HEK293 (cell line): ENCODE data around the gene ZDHHC3.

Experiments used
- CTCF ChIA-PET: fragments of 350-600 bp; formaldehyde crosslinking; extraction: SDS; loops from one replicate; lab custom pipeline; 2021; ENCODE audit warnings: antibody characterized with exemption; lab: Yijun Ruan, JAX
- POLR2A ChIA-PET: fragments of 300-600 bp; formaldehyde crosslinking; extraction: SDS; loops from one replicate; lab custom pipeline; 2020; ENCODE audit warnings: antibody characterized with exemption, inconsistent platforms; lab: Yijun Ruan, JAX
- H3K27ac ChIP-seq: fragments of 200-500 bp; sonication (Bioruptor generic); 2 replicates; pipeline ENCODE4 v1.5.1; 2014; ENCODE audit warnings: low read depth, low read length, control low read depth, inconsistent platforms; ENCODE audit errors: extremely low read depth
- H3K36me3 ChIP-seq, 2 experiments: fragments of 200-500 bp in 1 of 2; sonication (Bioruptor generic) in 1 of 2; 1 replicate in 1 of 2; 2 replicates in 1 of 2; pipeline ENCODE4 v1.5.1; 2014 to 2017; ENCODE audit warnings: inconsistent platforms in 2 of 2, low read length in 2 of 2; ENCODE audit not compliant: control insufficient read depth in 2 of 2, insufficient read depth in 1 of 2
- H3K4me1 ChIP-seq: fragments of 200-500 bp; sonication (Bioruptor generic); 2 replicates; pipeline ENCODE4 v1.5.1; 2014; ENCODE audit warnings: mild to moderate bottlenecking, low read length, inconsistent platforms; ENCODE audit not compliant: control insufficient read depth, insufficient read depth
- H3K4me3 ChIP-seq: 2 replicates; pipeline ENCODE4 v1.5.1; 2011; ENCODE audit warnings: low read depth, mild to moderate bottlenecking, control low read depth, low read length, moderate library complexity
- H3K9me3 ChIP-seq: fragments of 200-500 bp; sonication (Bioruptor generic); 2 replicates; pipeline ENCODE4 v1.5.1; 2014; ENCODE audit warnings: low read depth, low read length, inconsistent platforms; ENCODE audit not compliant: control insufficient read depth, insufficient read depth
- GLI4 ChIP-seq: fragments of 450-650 bp; formaldehyde crosslinking; IDR thresholded peaks from 2 replicates; pipeline ENCODE4 v1.5.1; 2016; ENCODE audit warnings: missing biosample characterization, missing genetic modification characterization
- HOXC10 ChIP-seq: sonication (generic); formaldehyde crosslinking; IDR thresholded peaks from 2 replicates; pipeline ENCODE4 v1.8.1; 2023; ENCODE audit warnings: mild to moderate bottlenecking, missing genetic modification reagents
- KLF7 ChIP-seq: fragments of 450-650 bp; formaldehyde crosslinking; IDR thresholded peaks from 2 replicates; pipeline ENCODE4 v1.5.1; 2016; ENCODE audit warnings: missing biosample characterization, missing genetic modification characterization, borderline replicate concordance
- KLF8 ChIP-seq: fragments of 450-650 bp; formaldehyde crosslinking; IDR thresholded peaks from 2 replicates; pipeline ENCODE4 v1.5.1; 2016; ENCODE audit warnings: missing biosample characterization, missing genetic modification characterization
- REPIN1 ChIP-seq: fragments of 450-650 bp; formaldehyde crosslinking; IDR thresholded peaks from 2 replicates; pipeline ENCODE4 v1.5.1; 2017; ENCODE audit warnings: missing biosample characterization, missing genetic modification characterization, low read depth
- SP2 ChIP-seq: fragments of 450-650 bp; formaldehyde crosslinking; IDR thresholded peaks from 2 replicates; pipeline ENCODE4 v1.5.1; 2016; ENCODE audit warnings: missing biosample characterization, missing genetic modification characterization
- ZFP3 ChIP-seq: fragments of 450-650 bp; formaldehyde crosslinking; IDR thresholded peaks from 2 replicates; pipeline ENCODE4 v1.5.1; 2016; ENCODE audit warnings: low read depth, missing biosample characterization, missing genetic modification characterization
- ZFP69B ChIP-seq: fragments of 450-650 bp; formaldehyde crosslinking; IDR thresholded peaks from 2 replicates; pipeline ENCODE4 v1.5.1; 2016; ENCODE audit warnings: missing biosample characterization, missing genetic modification characterization
- ZNF140 ChIP-seq: fragments of 450-650 bp; formaldehyde crosslinking; IDR thresholded peaks from 2 replicates; pipeline ENCODE4 v1.5.1; 2016; ENCODE audit warnings: missing biosample characterization, missing genetic modification characterization
- ZNF175 ChIP-seq: fragments of 450-650 bp; formaldehyde crosslinking; IDR thresholded peaks from 2 replicates; pipeline ENCODE4 v1.5.1; 2016; ENCODE audit warnings: missing biosample characterization, missing genetic modification characterization
- ZNF24 ChIP-seq: fragments of 450-650 bp; formaldehyde crosslinking; IDR thresholded peaks from 2 replicates; pipeline ENCODE4 v1.5.1; 2016; ENCODE audit warnings: missing biosample characterization, missing genetic modification characterization
- ZNF26 ChIP-seq: fragments of 450-650 bp; formaldehyde crosslinking; IDR thresholded peaks from 2 replicates; pipeline ENCODE4 v1.5.1; 2016; ENCODE audit warnings: missing biosample characterization, missing genetic modification characterization
- ZNF280C ChIP-seq: fragments of 450-650 bp; formaldehyde crosslinking; IDR thresholded peaks from 2 replicates; pipeline ENCODE4 v1.5.1; 2016; ENCODE audit warnings: missing biosample characterization, missing genetic modification characterization
- ZNF311 ChIP-seq: fragments of 450-650 bp; formaldehyde crosslinking; IDR thresholded peaks from 2 replicates; pipeline ENCODE4 v1.5.1; 2017; ENCODE audit warnings: missing biosample characterization, missing genetic modification characterization, borderline replicate concordance
- ZNF324 ChIP-seq: fragments of 450-650 bp; formaldehyde crosslinking; IDR thresholded peaks from 2 replicates; pipeline ENCODE4 v1.5.1; 2016; ENCODE audit warnings: missing biosample characterization, missing genetic modification characterization
- ZNF335 ChIP-seq: fragments of 450-650 bp; formaldehyde crosslinking; conservative IDR thresholded peaks from 2 replicates; pipeline ENCODE4 v1.5.1; 2016; ENCODE audit warnings: missing biosample characterization, missing genetic modification characterization
- ZNF501 ChIP-seq: fragments of 450-650 bp; formaldehyde crosslinking; IDR thresholded peaks from 2 replicates; pipeline ENCODE4 v1.5.1; 2016; ENCODE audit warnings: missing biosample characterization, missing genetic modification characterization
- ZNF561 ChIP-seq: fragments of 450-650 bp; IDR thresholded peaks from 2 replicates; pipeline ENCODE4 v1.5.1; 2018; ENCODE audit warnings: missing biosample characterization, missing genetic modification characterization, borderline replicate concordance
- ZNF658 ChIP-seq: fragments of 450-650 bp; formaldehyde crosslinking; IDR thresholded peaks from 2 replicates; pipeline ENCODE4; 2016; ENCODE audit warnings: missing biosample characterization, missing genetic modification characterization
- ZNF660 ChIP-seq: fragments of 450-650 bp; IDR thresholded peaks from 2 replicates; pipeline ENCODE4 v1.5.1; 2018; ENCODE audit warnings: missing biosample characterization, mild to moderate bottlenecking, missing genetic modification characterization
- ZNF692 ChIP-seq: fragments of 450-650 bp; formaldehyde crosslinking; IDR thresholded peaks from 2 replicates; pipeline ENCODE4 v1.5.1; 2016; ENCODE audit warnings: missing biosample characterization, missing genetic modification characterization
- ZNF704 ChIP-seq: fragments of 450-650 bp; formaldehyde crosslinking; IDR thresholded peaks from 2 replicates; pipeline ENCODE4 v1.5.1; 2016; ENCODE audit warnings: missing biosample characterization, missing genetic modification characterization
- ZNF843 ChIP-seq: fragments of 450-650 bp; formaldehyde crosslinking; IDR thresholded peaks from 2 replicates; pipeline ENCODE4 v1.5.1; 2016; ENCODE audit warnings: missing biosample characterization, missing genetic modification characterization

Gene ZDHHC3

GRCh38 chr3:44965165-44965564, 10.8 kb downstream of the ZDHHC3 start:
- Histone ChIP-seq H3K4me1 (no peaks in the 10 kb centered on the region), H3K36me3 (no peaks in the 10 kb centered on the region)
- TF ChIP-seq ZNF280C (tag by site-specific recombination) (no peak), ZFP69B (tag by site-specific recombination) (no peak), ZNF660 (no peak), REPIN1 (no peak), SP2 (tag by site-specific recombination) (no peak), GLI4 (no peak), ZNF311 (tag by site-specific recombination) (no peak), ZNF335 (tag by site-specific recombination) (no peak), ZNF175 (tag by site-specific recombination) (no peak), ZNF843 (tag by site-specific recombination) (no peak)
- TF ChIP-seq, all 188 proteins: peak for 0
- Histone ChIP-seq H3K27ac (no peak overlapping the region), H3K4me3 (no peak overlapping the region), H3K9me3 (no peaks in the 10 kb centered on the region)
- CTCF ChIA-PET: no interaction called here
- POLR2A ChIA-PET: no interaction called here

- TF ChIP-seq ZNF658 (no peak), ZNF26 (no peak), KLF8 (tag by site-specific recombination) (no peak), ZNF704 (no peak), ZNF501 (no peak), ZNF561 (no peak), ZFP3 (tag by site-specific recombination) (no peak), REPIN1 (no peak), KLF7 (tag by site-specific recombination) (no peak), HOXC10 (CRISPR knock-in tag) (no peak), ZNF692 (tag by site-specific recombination) (no peak), ZNF324 (no peak), ZNF140 (tag by site-specific recombination) (no peak), ZNF24 (tag by site-specific recombination) (no peak)
- TF ChIP-seq, all 188 proteins: peak for 0
- Histone ChIP-seq H3K4me3 (no peak overlapping the region), H3K27ac (no peak overlapping the region), H3K36me3 (peaks cover 0 to 7% of the 10 kb centered on the region in 2 experiments; a peak in 1 of 3 replicates), H3K4me1 (no peaks in the 10 kb centered on the region), H3K9me3 (no peaks in the 10 kb centered on the region)
- POLR2A ChIA-PET: interaction anchor here (1.2 kb wide), 1 partner anchor 12 kb away, joined by 3 read pairs; the partner anchor contains the start of genes EXOSC7 and ZDHHC3
- CTCF ChIA-PET: interaction anchor here (0.7 kb wide), 2 partner anchors 49 to 714 kb away, joined by 3 read pairs; no protein-coding TSS in a partner anchor
Observed at GRCh38 chr3:44963571-44964325, 12.2 kb downstream of the ZDHHC3 start.
